Esophagus squamous epithelium (tissue), 4 donors: ENCODE data around the gene NFATC2.

ENCODE experiments used
- CTCF ChIP-seq, 6 experiments: fragments of 450-650 bp in 4 of 6; fragments of 200-600 bp in 2 of 6; sonication (generic) in 2 of 6; IDR thresholded peaks; one replicate each; pipeline ENCODE4 v1.5.1; 2016 to 2019; ENCODE audit warnings: antibody characterized with exemption in 6 of 6, mild to moderate bottlenecking in 4 of 6, moderate library complexity in 4 of 6
- POLR2A ChIP-seq, 4 donors: fragments of 450-650 bp; IDR thresholded peaks; one replicate each; pipeline ENCODE4 v1.6.1; 2017; ENCODE audit warnings: antibody characterized with exemption in 4 of 4, mild to moderate bottlenecking in 4 of 4, moderate library complexity in 3 of 4

- TF ChIP-seq CTCF (IDR thresholded peaks at IDR 0.05) (no peak), POLR2A (IDR thresholded peaks at IDR 0.05) (no peak)
Measured at GRCh38 chr20:51498765-51499540, 43.6 kb downstream of the NFATC2 start.
